ENCODE results near the gene CLIP2. TPM values are rescaled to one million over a fixed set of nuclear protein-coding genes. Genes with fewer than 3 reads are reported as not detected.

Gene CLIP2
- total and polyA plus RNA-seq, 2 of the 8 experiments (the other 6 are each of a cell fraction or from before 2014, with no cell fraction given), result 8.3 to 41.5 TPM

DNA sequence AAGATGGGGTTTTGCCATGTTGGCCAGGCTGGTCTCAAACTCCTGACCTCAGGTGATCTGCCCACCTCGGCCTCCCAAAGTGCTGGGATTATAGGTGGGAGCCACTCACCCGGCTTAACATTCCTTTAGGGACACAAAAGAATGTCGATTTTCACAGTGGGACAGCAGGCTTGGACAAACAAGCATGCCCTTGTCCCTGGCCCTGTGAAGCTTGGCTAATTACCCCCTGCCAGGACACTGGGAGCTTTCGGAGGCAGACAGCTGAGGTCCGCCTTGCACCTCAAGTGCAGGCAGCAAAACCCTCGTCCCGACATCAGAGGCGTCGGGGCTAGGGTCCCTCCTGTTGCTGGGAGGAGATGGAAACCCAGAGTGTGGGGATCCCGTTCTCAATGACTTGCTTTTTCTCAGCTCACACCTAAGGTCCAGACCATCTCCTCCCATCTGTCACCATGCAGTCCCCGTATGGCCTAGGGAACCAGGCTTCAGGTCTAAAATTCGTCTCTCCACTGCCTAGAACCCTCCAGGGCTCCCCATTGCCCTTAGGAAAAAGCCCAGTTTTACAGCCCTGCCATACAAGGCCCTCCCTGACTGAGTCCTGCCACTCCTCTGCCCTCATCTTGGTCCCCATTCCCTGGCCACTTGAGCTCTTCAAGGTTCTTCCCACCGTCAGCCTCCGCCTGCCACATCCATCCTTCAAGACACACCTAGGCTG, 6.3 kb upstream of the CLIP2 start (continued):
- TF ChIP-seq TAF1 (IDR thresholded peaks at IDR 0.05; ENCODE audit: low read depth, low read length) (no peak), POLR2A (IDR thresholded peaks at IDR 0.05; ENCODE audit: control extremely low read depth in 1 of 2, low read depth in 2 of 2, low read length in 2 of 2) (no peak), TCF12 (IDR thresholded peaks at IDR 0.05; ENCODE audit: low read depth, low read length) (no peak), E2F6 (IDR thresholded peaks at IDR 0.05) (peak; percentile 17; the same call in 1 of the 2 replicates), RXRA (IDR thresholded peaks at IDR 0.05; ENCODE audit: insufficient read depth, low read depth, low read length) (no peak), GTF2F1 (IDR thresholded peaks at IDR 0.05; ENCODE audit: borderline replicate concordance, low read depth, low read length) (no peak), ZNF274 (IDR thresholded peaks at IDR 0.05; ENCODE audit: borderline replicate concordance, extremely low read depth, low read length) (no peak), SUZ12 (IDR thresholded peaks at IDR 0.05; ENCODE audit: low read length) (no peak), JUN (IDR thresholded peaks at IDR 0.05; ENCODE audit: low read depth, low read length) (no peak), POU5F1 (IDR thresholded peaks at IDR 0.05; ENCODE audit: low read depth, low read length) (no peak), EP300 (IDR thresholded peaks at IDR 0.05; ENCODE audit: borderline replicate concordance in 1 of 2, low read depth in 2 of 2, low read length in 2 of 2) (no peak), BCL11A (IDR thresholded peaks at IDR 0.05; ENCODE audit: low read depth in 2 of 2, low read length in 2 of 2) (peak in 1 of 2 experiments; percentile 32), HDAC2 (IDR thresholded peaks at IDR 0.05; ENCODE audit: borderline replicate concordance in 1 of 2, low read depth in 2 of 2, low read length in 2 of 2) (peak in 1 of 2 experiments; percentile 18; a peak in 1 of 4 replicates), RBBP5 (IDR thresholded peaks at IDR 0.05; ENCODE audit: borderline replicate concordance, low read depth, low read length) (no peak), PHF8 (conservative IDR thresholded peaks at IDR 0.05; ENCODE audit: low read depth, low read length) (no peak), SP4 (IDR thresholded peaks at IDR 0.05; ENCODE audit: low read length) (no peak), SIN3A (conservative IDR thresholded peaks at IDR 0.05 in 1 of 2, IDR thresholded peaks at IDR 0.05 in 1 of 2; ENCODE audit: low read depth in 1 of 2, low read length in 2 of 2) (no peak)
- TF ChIP-seq, protein P1, sequence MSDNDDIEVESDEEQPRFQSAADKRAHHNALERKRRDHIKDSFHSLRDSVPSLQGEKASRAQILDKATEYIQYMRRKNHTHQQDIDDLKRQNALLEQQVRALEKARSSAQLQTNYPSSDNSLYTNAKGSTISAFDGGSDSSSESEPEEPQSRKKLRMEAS (IDR thresholded peaks at IDR 0.05), result no peak
